ENCODE data around the gene DYNC1I1. TPM values are rescaled to one million over a fixed set of nuclear protein-coding genes. Genes with fewer than 3 reads are reported as not detected.

DYNC1I1 gene
- total RNA-seq, 1 experiment from 2014 or later: 3.6 TPM

DNA sequence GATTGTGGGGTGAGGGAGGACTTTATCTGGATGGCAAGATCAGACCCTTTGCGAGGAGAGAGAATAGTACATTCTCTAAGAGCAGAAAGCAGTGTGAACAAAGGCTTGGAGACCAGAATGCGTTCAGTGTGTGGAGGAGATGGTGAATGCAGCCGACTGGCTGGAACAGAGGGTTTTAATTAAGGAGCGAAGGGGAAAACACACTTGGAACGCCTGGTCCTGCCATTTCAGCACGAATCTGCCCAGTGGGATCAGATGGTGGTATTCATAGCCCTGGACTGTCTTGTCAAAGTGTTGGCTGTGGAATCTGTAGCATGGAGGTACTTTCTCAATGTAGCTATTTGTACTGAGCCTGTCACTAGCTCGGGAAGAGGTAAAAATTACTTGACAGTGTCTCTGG is 288.7 kb downstream of the DYNC1I1 start:
- ChIA-PET POLR2A (ENCODE audit: low non-redundant PET) (no interaction called here), CTCF (no interaction called here)
- Histone ChIP-seq H3K27me3 (replicated peaks; ENCODE audit: insufficient read depth, low read depth, low read length, poor library complexity) (no peaks in the 10 kb centered on the region), H3K9me3 (ENCODE audit: low read depth, low read length, poor library complexity, severe bottlenecking) (no peaks in the 10 kb centered on the region), H3K4me1 (ENCODE audit: insufficient read depth, low read length, poor library complexity, severe bottlenecking) (no peaks in the 10 kb centered on the region), H3K36me3 (ENCODE audit: insufficient read depth, low read length, poor library complexity, severe bottlenecking) (no peaks in the 10 kb centered on the region), H3K4me3 (ENCODE audit: low read depth, low read length, poor library complexity, severe bottlenecking) (no peak overlapping the region), H3K27ac (ENCODE audit: low read depth, low read length, poor library complexity, severe bottlenecking) (no peak overlapping the region)
- TF ChIP-seq EZH2 (IDR thresholded peaks at IDR 0.05; ENCODE audit: borderline replicate concordance, low read depth, low read length, poor library complexity, severe bottlenecking): no peak
- TF ChIP-seq, protein P1, sequence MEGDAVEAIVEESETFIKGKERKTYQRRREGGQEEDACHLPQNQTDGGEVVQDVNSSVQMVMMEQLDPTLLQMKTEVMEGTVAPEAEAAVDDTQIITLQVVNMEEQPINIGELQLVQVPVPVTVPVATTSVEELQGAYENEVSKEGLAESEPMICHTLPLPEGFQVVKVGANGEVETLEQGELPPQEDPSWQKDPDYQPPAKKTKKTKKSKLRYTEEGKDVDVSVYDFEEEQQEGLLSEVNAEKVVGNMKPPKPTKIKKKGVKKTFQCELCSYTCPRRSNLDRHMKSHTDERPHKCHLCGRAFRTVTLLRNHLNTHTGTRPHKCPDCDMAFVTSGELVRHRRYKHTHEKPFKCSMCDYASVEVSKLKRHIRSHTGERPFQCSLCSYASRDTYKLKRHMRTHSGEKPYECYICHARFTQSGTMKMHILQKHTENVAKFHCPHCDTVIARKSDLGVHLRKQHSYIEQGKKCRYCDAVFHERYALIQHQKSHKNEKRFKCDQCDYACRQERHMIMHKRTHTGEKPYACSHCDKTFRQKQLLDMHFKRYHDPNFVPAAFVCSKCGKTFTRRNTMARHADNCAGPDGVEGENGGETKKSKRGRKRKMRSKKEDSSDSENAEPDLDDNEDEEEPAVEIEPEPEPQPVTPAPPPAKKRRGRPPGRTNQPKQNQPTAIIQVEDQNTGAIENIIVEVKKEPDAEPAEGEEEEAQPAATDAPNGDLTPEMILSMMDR (conservative IDR thresholded peaks at IDR 0.05; ENCODE audit: low read depth, low read length): no peak
- BruUV-seq (replicated peaks): no TSS peak
- no peak for DNase-seq (ENCODE audit: low spot score)
- intact Hi-C loops (cut with micrococcal nuclease; ENCODE audit: unreplicated experiment): no loop called here

DNA sequence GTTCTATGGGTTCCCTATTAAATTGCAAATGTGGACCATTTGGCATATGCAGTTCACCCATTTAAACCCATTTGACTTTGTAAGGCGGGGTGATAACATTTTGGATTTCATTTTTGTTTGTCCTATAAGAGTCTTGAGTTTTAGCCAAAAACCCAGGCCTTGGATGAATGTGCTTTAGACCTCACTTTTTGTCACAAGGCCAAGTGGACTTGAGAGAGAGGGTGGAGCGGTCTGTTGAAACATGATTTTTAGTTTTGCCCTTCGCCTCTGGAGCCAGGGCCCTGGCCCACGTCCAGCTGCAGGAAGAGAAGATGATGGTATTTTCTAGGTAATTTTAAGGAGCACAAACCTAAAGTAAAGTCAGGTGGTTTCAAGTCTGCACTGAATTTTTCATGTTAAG is 289.5 kb downstream of the DYNC1I1 start:
- no peak overlapping the region for H3K4me3 ChIP-seq (ENCODE audit: low read depth, low read length, poor library complexity, severe bottlenecking)
- CTCF ChIA-PET: no interaction called here
- H3K9me3 ChIP-seq (ENCODE audit: low read depth, low read length, poor library complexity, severe bottlenecking): no peaks in the 10 kb centered on the region
- DNase-seq (ENCODE audit: low spot score): no peak
- POLR2A ChIA-PET (ENCODE audit: low non-redundant PET): interaction anchor here (0.6 kb wide), 1 partner anchor 208 kb away, joined by 3 read pairs; no protein-coding TSS in a partner anchor
- no TSS peak for BruUV-seq (replicated peaks)
- no peaks in the 10 kb centered on the region for H3K36me3 ChIP-seq (ENCODE audit: insufficient read depth, low read length, poor library complexity, severe bottlenecking)
- TF ChIP-seq EZH2 (IDR thresholded peaks at IDR 0.05; ENCODE audit: borderline replicate concordance, low read depth, low read length, poor library complexity, severe bottlenecking): no peak
- TF ChIP-seq, protein P1 (conservative IDR thresholded peaks at IDR 0.05; ENCODE audit: low read depth, low read length): no peak
- no peaks in the 10 kb centered on the region for H3K27me3 ChIP-seq (replicated peaks; ENCODE audit: insufficient read depth, low read depth, low read length, poor library complexity)
- no peak overlapping the region for H3K27ac ChIP-seq (ENCODE audit: low read depth, low read length, poor library complexity, severe bottlenecking)
- intact Hi-C loops (cut with micrococcal nuclease; ENCODE audit: unreplicated experiment): no loop called here
- H3K4me1 ChIP-seq (ENCODE audit: insufficient read depth, low read length, poor library complexity, severe bottlenecking): no peaks in the 10 kb centered on the region

DNA sequence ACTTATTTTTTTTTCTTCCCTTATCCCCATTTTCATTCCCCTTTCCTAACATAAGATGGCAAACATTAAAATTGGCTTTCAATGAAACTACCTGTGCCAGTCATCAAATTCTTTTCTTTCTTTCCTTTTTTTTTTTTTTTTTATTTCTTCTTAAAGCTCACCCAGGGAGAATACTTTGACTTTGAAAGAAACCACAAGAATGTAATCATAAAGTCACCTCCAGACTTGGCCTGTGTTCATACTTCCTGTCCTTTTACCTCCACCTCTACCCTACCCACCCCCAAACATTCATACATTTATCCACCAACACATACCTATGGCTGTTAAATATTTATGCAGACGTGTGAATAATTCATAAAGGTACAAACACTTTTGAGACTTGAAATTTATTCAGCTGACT is 295.0 kb downstream of the DYNC1I1 start:
- no peak for TF ChIP-seq EZH2 (IDR thresholded peaks at IDR 0.05; ENCODE audit: borderline replicate concordance, low read depth, low read length, poor library complexity, severe bottlenecking)
- TF ChIP-seq, protein P1 (conservative IDR thresholded peaks at IDR 0.05; ENCODE audit: low read depth, low read length): no peak
- CTCF ChIA-PET: no interaction called here
- BruUV-seq (replicated peaks): no TSS peak

More for the DNA sequence above, 295.0 kb downstream of the DYNC1I1 start:
- POLR2A ChIA-PET (ENCODE audit: low non-redundant PET): no interaction called here
- Histone ChIP-seq H3K9me3 (ENCODE audit: low read depth, low read length, poor library complexity, severe bottlenecking) (no peaks in the 10 kb centered on the region), H3K4me3 (ENCODE audit: low read depth, low read length, poor library complexity, severe bottlenecking) (no peak overlapping the region), H3K27me3 (replicated peaks; ENCODE audit: insufficient read depth, low read depth, low read length, poor library complexity) (no peaks in the 10 kb centered on the region), H3K4me1 (ENCODE audit: insufficient read depth, low read length, poor library complexity, severe bottlenecking) (no peaks in the 10 kb centered on the region), H3K27ac (ENCODE audit: low read depth, low read length, poor library complexity, severe bottlenecking) (no peak overlapping the region), H3K36me3 (ENCODE audit: insufficient read depth, low read length, poor library complexity, severe bottlenecking) (no peaks in the 10 kb centered on the region)
- DNase-seq (ENCODE audit: low spot score): no peak
- intact Hi-C loops (cut with micrococcal nuclease; ENCODE audit: unreplicated experiment): no loop called here

All from A673 (cell line).